Upper lobe of left lung (tissue), 6 donors: ENCODE measurements around the gene SPATA24. TPM values are rescaled to one million over a fixed set of nuclear protein-coding genes. Genes with fewer than 3 reads are reported as not detected.
A peak's percentile ranks its signal among the peaks of the same experiment; 100 is the strongest.
"Not testable (repeated sequence)": the region's sequence is repeated elsewhere in the genome, so short reads cannot be mapped to it uniquely, and the experiment has no call there.

ENCODE experiments used
- ATAC-seq, 2 donors: fragments of 200-7000 bp; cut with Tn5 transposase; one replicate each; pipeline ENCODE4 v1.9.1; 2022; ENCODE audit warnings: mild to moderate bottlenecking in 2 of 2, moderate library complexity in 2 of 2; ENCODE audit not compliant: low FRiP score in 2 of 2
- DNase-seq, 2 donors: peaks; one replicate each; pipeline ENCODE4 v3.0.0-alpha.2; 2019 to 2020
- H3K27ac ChIP-seq, 4 donors: fragments of 200-600 bp; sonication (generic); one replicate each; pipeline ENCODE4 v1.5.1; 2016 to 2019
- H3K27me3 ChIP-seq, 4 donors: fragments of 200-600 bp; sonication (generic); one replicate each; pipeline ENCODE4 v1.5.1; 2017 to 2019
- H3K36me3 ChIP-seq, 4 donors: fragments of 200-600 bp; sonication (generic); one replicate each; pipeline ENCODE4 v1.5.1; 2016 to 2019
- H3K4me1 ChIP-seq, 4 donors: fragments of 200-600 bp; sonication (generic); one replicate each; pipeline ENCODE4 v1.5.1; 2018 to 2019
- H3K4me3 ChIP-seq, 4 donors: fragments of 200-600 bp; sonication (generic); one replicate each; pipeline ENCODE4 v1.5.1; 2017 to 2019; ENCODE audit warnings: mild to moderate bottlenecking in 2 of 4, moderate library complexity in 1 of 4
- H3K9me3 ChIP-seq, 4 donors: fragments of 200-600 bp; sonication (generic); one replicate each; pipeline ENCODE4 v1.5.1; 2018 to 2019
- CTCF ChIP-seq, 6 experiments: fragments of 450-650 bp in 4 of 6; fragments of 200-600 bp in 2 of 6; sonication (generic) in 2 of 6; IDR thresholded peaks; one replicate each; pipeline ENCODE4 v1.5.1; 2016 to 2019; ENCODE audit warnings: antibody characterized with exemption in 6 of 6
- EP300 ChIP-seq, 4 donors: sonication (generic); formaldehyde crosslinking; IDR thresholded peaks; one replicate each; pipeline ENCODE4 v1.5.1; 2017; ENCODE audit warnings: antibody characterized with exemption in 4 of 4, control low read depth in 2 of 4
- POLR2A ChIP-seq, 4 donors: fragments of 450-650 bp; IDR thresholded peaks; one replicate each; pipeline ENCODE4 v1.5.1; 2016 to 2017; ENCODE audit warnings: antibody characterized with exemption in 4 of 4, mild to moderate bottlenecking in 2 of 4
- POLR2AphosphoS5 ChIP-seq, 2 donors: sonication (generic); formaldehyde crosslinking; IDR thresholded peaks; one replicate each; pipeline ENCODE4 v1.5.1; 2017; ENCODE audit warnings: antibody characterized with exemption in 2 of 2
- WGBS, 2 donors: methylation state at CpG; one replicate each; pipeline ENCODE4 v1.1.5; 2017 to 2018; 5-methylcytosine and 5-hydroxymethylcytosine counted together
- total RNA-seq, 6 donors: library from RNA; depleted of rRNA in 4 of 6; stranded (reverse); fragments of >200 nt in 4 of 6; gene quantifications; one replicate each; pipeline versions ENCODE4 v1.1.0 to v1.2.1, GENCODE V29; 2016 to 2021
- donor health status: DM: no; HTN: no; CAD: no; lungs with moderate emphysema.
- donor health status: DM: no; HTN: yes; CAD: no; lungs with severe emphysema.

Gene SPATA24
- total RNA-seq, 6 donors from 2014 or later, result 2.9 to 6.3 (median 4.8) TPM; not detected in 1

DNA sequence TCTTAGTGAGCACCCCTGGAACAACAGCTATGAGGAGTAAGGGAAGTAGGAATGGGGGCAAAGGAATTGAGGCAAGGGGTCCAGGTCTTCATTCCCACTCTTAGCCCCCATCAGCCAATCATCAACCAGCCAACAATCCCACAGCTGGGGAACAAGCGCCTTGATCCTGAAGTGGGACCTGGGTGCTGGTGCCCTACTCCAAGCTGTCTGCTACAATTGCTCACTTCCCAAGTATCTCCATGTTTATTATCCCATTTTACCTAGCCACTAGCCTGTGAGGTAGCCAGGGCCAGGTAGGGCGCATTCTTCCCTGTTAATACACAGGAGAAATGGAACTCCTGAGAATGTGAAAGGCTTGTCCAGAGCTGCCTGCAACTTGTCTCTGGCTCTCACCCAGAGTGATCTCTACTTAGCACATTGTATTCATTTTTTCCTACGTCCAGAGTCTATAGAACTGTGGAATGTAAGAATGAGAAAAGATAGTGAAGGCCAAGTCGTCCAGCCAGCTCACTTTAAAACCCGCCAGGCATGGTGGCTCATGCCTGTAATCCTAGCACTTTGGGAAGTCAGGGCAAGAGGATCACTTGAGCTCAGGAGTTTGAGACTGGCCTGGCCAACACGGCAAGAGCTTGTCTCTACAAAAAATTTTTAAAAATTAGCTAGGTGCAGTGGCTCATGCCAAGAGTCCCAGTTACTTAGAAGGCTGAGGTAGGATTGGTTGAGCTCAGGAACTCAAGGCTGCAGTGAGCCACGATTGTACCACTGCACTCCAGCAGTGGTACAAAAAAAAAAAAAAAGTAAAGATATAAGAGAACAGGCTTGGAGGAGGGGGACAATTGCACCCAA lies 41.7 kb upstream of the SPATA24 start:
- 54 to 58% methylated on average over 6 to 7 of the region's 7 CpGs for WGBS, 2 donors
- Histone ChIP-seq H3K27me3 (no peaks in the 10 kb centered on the region), H3K27ac (peak overlapping the region in 2 of 4 donors; percentile 51 to 54), H3K36me3 (peaks cover 0 to 24% (median 0%) of the 10 kb centered on the region in 4 donors), H3K4me3 (no peak overlapping the region), H3K9me3 (no peaks in the 10 kb centered on the region), H3K4me1 (peaks cover 4 to 8% (median 5%) of the 10 kb centered on the region in 4 donors)
- no peak for DNase-seq
- TF ChIP-seq CTCF (IDR thresholded peaks at IDR 0.05), result no peak
- no peak for TF ChIP-seq POLR2AphosphoS5 (IDR thresholded peaks at IDR 0.05)
- TF ChIP-seq POLR2A (IDR thresholded peaks at IDR 0.05), result no peak
- TF ChIP-seq EP300 (IDR thresholded peaks at IDR 0.05), result no peak
- peak in 1 of 2 donors; percentile 17 for ATAC-seq

DNA sequence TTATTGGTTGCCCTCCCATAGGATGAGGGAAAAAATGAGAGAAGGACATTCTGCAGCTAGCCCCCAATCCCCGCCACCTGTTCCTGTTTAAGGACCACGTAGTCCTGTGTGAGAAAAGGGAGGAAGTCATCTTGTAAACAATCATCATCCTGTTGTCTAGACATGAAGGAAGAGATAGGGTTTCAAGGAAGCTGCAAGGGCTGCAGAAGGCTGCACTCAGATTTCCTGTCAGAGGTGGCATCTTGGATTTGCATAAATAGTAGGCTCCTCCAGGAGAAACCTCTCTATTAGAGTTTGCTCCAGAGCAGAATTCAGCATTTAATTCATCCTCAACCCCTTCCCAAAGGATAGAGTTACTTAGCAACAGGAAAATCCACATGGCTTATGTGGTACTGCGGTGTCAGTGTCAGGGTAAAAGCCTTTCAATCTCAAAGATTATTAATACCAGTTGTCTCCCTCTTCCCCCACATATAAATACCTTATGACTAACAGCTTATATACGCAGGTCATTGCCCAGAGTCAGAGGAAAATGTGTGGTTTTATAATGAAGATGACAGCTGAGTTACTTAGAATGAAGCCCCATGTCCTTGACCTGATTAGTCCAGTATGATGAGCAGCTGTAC lies 40.1 kb upstream of the SPATA24 start:
- H3K4me3 ChIP-seq, result no peak overlapping the region

DNA sequence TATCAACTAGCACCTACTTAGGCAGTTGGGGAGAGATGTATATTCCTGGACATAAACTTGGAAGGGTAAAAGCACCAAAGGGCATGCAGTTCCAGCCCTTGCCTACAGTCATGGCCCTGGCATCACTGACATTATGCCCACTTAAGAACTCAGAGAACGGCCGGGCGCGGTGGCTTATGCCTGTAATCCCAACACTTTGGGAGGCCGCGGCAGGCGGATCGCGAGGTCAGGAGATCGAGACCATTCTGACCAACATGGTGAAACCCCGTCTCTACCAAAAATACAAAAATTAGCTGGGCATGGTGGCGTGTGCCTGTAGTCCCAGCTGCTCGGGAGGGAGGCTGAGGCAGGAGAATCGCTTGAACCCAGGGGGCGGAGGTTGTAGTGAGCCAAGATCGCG lies 36.5 kb upstream of the SPATA24 start:
- H3K4me3 ChIP-seq, ATAC-seq, DNase-seq, H3K27me3 ChIP-seq, H3K9me3 ChIP-seq, H3K36me3 ChIP-seq: not testable (repeated sequence)
- peaks cover 10 to 20% (median 15%) of the 10 kb centered on the region in 4 donors for H3K4me1 ChIP-seq
- peak overlapping the region in 1 of 4 donors; percentile 95 for H3K27ac ChIP-seq
- 94 to 96% methylated on average over 17 of the region's 17 CpGs for WGBS, 2 donors

More for the DNA sequence above, 40.1 kb upstream of the SPATA24 start:
- Histone ChIP-seq H3K36me3 (peaks cover 0 to 16% (median 0%) of the 10 kb centered on the region in 4 donors), H3K27ac (peak overlapping the region in 3 of 4 donors; percentile 22 to 63 (median 54)), H3K9me3 (no peaks in the 10 kb centered on the region), H3K4me1 (peaks cover 8 to 16% (median 10%) of the 10 kb centered on the region in 4 donors), H3K27me3 (no peaks in the 10 kb centered on the region)
- TF ChIP-seq EP300 (IDR thresholded peaks at IDR 0.05), result no peak
- peak in 1 of 2 donors; percentile 33 for TF ChIP-seq POLR2AphosphoS5 (IDR thresholded peaks at IDR 0.05)
- ATAC-seq (no peak), DNase-seq (no peak)
- 51 to 68% methylated on average over 4 of the region's 4 CpGs for WGBS, 2 donors

DNA sequence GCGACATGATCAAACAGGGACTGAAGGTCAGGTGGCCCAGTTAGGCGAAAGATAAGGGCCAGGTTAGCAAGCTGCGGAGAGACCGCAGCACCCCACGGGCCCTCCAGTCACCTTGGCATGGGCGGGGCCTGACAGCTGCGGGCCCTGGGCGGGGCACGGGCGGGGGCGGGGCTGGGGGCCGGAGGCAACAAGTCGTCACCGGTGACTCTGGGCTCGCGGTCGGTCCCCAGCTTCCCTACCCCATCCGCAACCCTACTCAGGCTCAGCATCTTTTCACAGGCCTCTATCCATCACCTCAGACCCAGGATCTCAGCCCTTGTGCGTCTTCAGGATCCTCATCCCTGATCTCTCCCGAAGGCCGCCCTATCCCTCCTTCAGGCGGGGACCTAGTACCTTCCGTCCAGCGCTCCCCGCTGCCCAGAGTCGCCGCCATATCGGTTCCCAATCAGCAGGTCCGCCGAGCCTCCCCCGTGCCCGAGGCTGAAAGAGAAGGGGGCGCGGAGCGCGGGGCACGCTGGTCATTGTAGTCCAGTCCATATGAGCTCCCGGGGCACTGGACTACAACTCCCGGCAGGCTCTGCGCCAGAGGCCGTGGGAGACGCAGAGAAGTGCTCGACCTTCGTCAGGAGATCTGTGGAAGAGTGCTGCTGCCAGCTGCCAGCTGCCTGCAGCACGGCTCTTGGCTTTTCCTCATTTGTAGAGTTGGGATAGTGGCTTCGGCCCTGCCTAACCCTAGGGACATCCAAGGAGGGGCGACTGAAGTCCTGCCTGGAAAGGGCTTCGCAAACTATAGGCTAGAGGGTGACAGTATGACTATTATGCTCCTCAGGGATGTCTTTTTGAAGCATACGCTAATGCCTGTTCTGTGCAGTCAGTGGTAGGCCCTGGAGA lies 35.4 kb upstream of the SPATA24 start, which contains the start of gene DNAJC18:
Gene DNAJC18 (minus strand): TSS at position 513 of the 891 bp plus-strand sequence. CDS start 80 bp downstream, at position 433.
- peak; percentile 97 to 98 for DNase-seq
- peaks cover 0 to 17% (median 0%) of the 10 kb centered on the region in 4 donors for H3K36me3 ChIP-seq
- peak within 1 kb of the TSS; percentile 64 to 84 (median 68) for H3K4me3 ChIP-seq
- H3K27ac ChIP-seq, result peak within 1 kb of the TSS; percentile 89 to 99 (median 95)
- 1 to 4% methylated on average over 33 to 44 of the region's 49 CpGs for WGBS, 2 donors
- ATAC-seq, result peak; percentile 97 to 100
- no peaks in the 10 kb centered on the region for H3K9me3 ChIP-seq
- H3K27me3 ChIP-seq, result no peaks in the 10 kb centered on the region
- TF ChIP-seq EP300 (IDR thresholded peaks at IDR 0.05) (no peak), POLR2A (IDR thresholded peaks at IDR 0.05) (peak in 2 of 4 donors; percentile 36 to 55), CTCF (IDR thresholded peaks at IDR 0.05) (no peak), POLR2AphosphoS5 (IDR thresholded peaks at IDR 0.05) (peak; percentile 48 to 60)
- H3K4me1 ChIP-seq, result peaks cover 10 to 14% (median 13%) of the 10 kb centered on the region in 4 donors

DNA sequence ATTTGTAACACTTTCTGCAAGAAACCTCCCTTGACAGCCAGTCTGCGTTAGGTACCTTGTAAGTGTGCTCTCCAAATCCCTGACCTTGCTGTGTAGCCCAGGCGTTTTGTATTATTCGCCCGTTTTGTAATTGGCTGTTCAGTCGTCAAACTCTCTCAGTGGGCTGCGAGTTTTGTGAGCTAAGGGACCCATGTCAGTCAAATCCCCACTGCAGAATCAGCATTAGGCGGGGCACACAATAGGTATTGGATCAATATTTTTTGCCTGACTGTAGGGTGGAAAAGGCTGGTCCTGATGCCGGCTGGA lies 34.8 kb upstream of the SPATA24 start:
- Histone ChIP-seq H3K27ac (peak overlapping the region; percentile 89 to 99 (median 95)), H3K27me3 (no peaks in the 10 kb centered on the region), H3K4me3 (peak overlapping the region; percentile 64 to 84 (median 68)), H3K4me1 (peaks cover 10 to 14% (median 12%) of the 10 kb centered on the region in 4 donors), H3K36me3 (peaks cover 0 to 23% (median 0%) of the 10 kb centered on the region in 4 donors), H3K9me3 (no peaks in the 10 kb centered on the region)
- 37 to 45% methylated on average over 8 of the region's 8 CpGs for whole genome bisulfite sequencing, 2 donors
- no peak for ATAC-seq
- DNase-seq, result no peak
- no peak for TF ChIP-seq POLR2A (IDR thresholded peaks at IDR 0.05)
